IgD-negative memory B cell (primary cell): ENCODE results near the gene CEP43. TPM values are rescaled to one million over a fixed set of nuclear protein-coding genes. Genes with fewer than 3 reads are reported as not detected.

Experiments
- H3K27ac Mint-ChIP-seq, 3 donors: one replicate each; pipeline ENCODE4 v1.8.0; 2020 to 2022; ENCODE audit warnings: mild to moderate bottlenecking in 3 of 3, mixed read lengths in 3 of 3, moderate library complexity in 1 of 3
- H3K27me3 Mint-ChIP-seq: one replicate; pipeline ENCODE4 v1.8.0; 2021; ENCODE audit warnings: mixed read lengths
- H3K36me3 Mint-ChIP-seq: one replicate; pipeline ENCODE4 v1.8.0; 2020; ENCODE audit warnings: mild to moderate bottlenecking, mixed read lengths
- H3K4me1 Mint-ChIP-seq, 3 donors: one replicate each; pipeline ENCODE4 v1.8.0; 2020 to 2022; ENCODE audit warnings: mixed read lengths in 3 of 3, mild to moderate bottlenecking in 1 of 3
- H3K4me3 Mint-ChIP-seq, 4 donors: one replicate each; pipeline ENCODE4 v1.8.0; 2020 to 2022; ENCODE audit warnings: mild to moderate bottlenecking in 4 of 4, mixed read lengths in 4 of 4, moderate library complexity in 3 of 4
- H3K9me3 Mint-ChIP-seq, 3 donors: one replicate each; pipeline ENCODE4 v1.8.0; 2020 to 2021; ENCODE audit warnings: mixed read lengths in 3 of 3, mild to moderate bottlenecking in 1 of 3
- polyA plus RNA-seq: library from polyadenylated mRNA; unstranded; fragments of 300-500 nt; fragmentation: Illumina TruSeq; gene quantifications from one replicate; pipeline ENCODE4 v1.2.3, GENCODE V29; 2021

Gene CEP43
- polyA plus RNA-seq, 1 donor from 2014 or later, result 4.4 TPM

GRCh38 chr6:167013946-167014345 is 14.7 kb downstream of the CEP43 start:
- Mint-ChIP-seq H3K4me1 (peaks cover 2 to 9% (median 4%) of the 10 kb centered on the region in 3 donors), H3K36me3 (peaks cover 10% of the 10 kb centered on the region), H3K27ac (no peak overlapping the region), H3K9me3 (no peaks in the 10 kb centered on the region), H3K27me3 (no peaks in the 10 kb centered on the region), H3K4me3 (no peak overlapping the region)

GRCh38 chr6:167015302-167015701 is 16.1 kb downstream of the CEP43 start:
- Mint-ChIP-seq H3K27me3 (no peaks in the 10 kb centered on the region), H3K4me1 (peaks cover 8 to 10% (median 8%) of the 10 kb centered on the region in 3 donors), H3K27ac (peak overlapping the region in 1 of 3 donors; percentile 6), H3K9me3 (no peaks in the 10 kb centered on the region), H3K4me3 (no peak overlapping the region), H3K36me3 (peaks cover 7% of the 10 kb centered on the region)

GRCh38 chr6:167020206-167020605 is 21.0 kb downstream of the CEP43 start:
- H3K4me1 Mint-ChIP-seq, result peaks cover 7 to 12% (median 11%) of the 10 kb centered on the region in 3 donors
- H3K36me3 Mint-ChIP-seq, result no peaks in the 10 kb centered on the region
- H3K27me3 Mint-ChIP-seq, result no peaks in the 10 kb centered on the region
- H3K9me3 Mint-ChIP-seq, result no peaks in the 10 kb centered on the region
- peak overlapping the region; percentile 16 to 90 (median 82) for H3K4me3 Mint-ChIP-seq
- H3K27ac Mint-ChIP-seq, result peak overlapping the region in 1 of 3 donors; percentile 52

- H3K27ac Mint-ChIP-seq, result no peak overlapping the region
- H3K9me3 Mint-ChIP-seq, result no peaks in the 10 kb centered on the region
- peaks cover 21% of the 10 kb centered on the region for H3K36me3 Mint-ChIP-seq
- H3K4me1 Mint-ChIP-seq, result peaks cover 0 to 2% (median 0%) of the 10 kb centered on the region in 3 donors
- no peak overlapping the region for H3K4me3 Mint-ChIP-seq
- no peaks in the 10 kb centered on the region for H3K27me3 Mint-ChIP-seq
These were observed 28.1 kb downstream of the CEP43 start for GRCh38 chr6:167027308-167027707.

GRCh38 chr6:167027772-167028171 is 28.6 kb downstream of the CEP43 start:
- Mint-ChIP-seq H3K4me3 (no peak overlapping the region), H3K27ac (peak overlapping the region in 1 of 3 donors; percentile 0), H3K9me3 (no peaks in the 10 kb centered on the region), H3K27me3 (no peaks in the 10 kb centered on the region), H3K4me1 (peaks cover 0 to 2% (median 0%) of the 10 kb centered on the region in 3 donors), H3K36me3 (peaks cover 22% of the 10 kb centered on the region)

GRCh38 chr6:167030222-167031072 is 31.2 kb downstream of the CEP43 start:
- H3K36me3 Mint-ChIP-seq, result peaks cover 24% of the 10 kb centered on the region
- no peaks in the 10 kb centered on the region for H3K27me3 Mint-ChIP-seq
- no peaks in the 10 kb centered on the region for H3K9me3 Mint-ChIP-seq
- H3K4me1 Mint-ChIP-seq, result peaks cover 0 to 2% (median 0%) of the 10 kb centered on the region in 3 donors
- peak overlapping the region in 1 of 3 donors; percentile 68 for H3K27ac Mint-ChIP-seq
- H3K4me3 Mint-ChIP-seq, result no peak overlapping the region

- no peaks in the 10 kb centered on the region for H3K27me3 Mint-ChIP-seq
- peaks cover 0 to 2% (median 0%) of the 10 kb centered on the region in 3 donors for H3K4me1 Mint-ChIP-seq
- peaks cover 22% of the 10 kb centered on the region for H3K36me3 Mint-ChIP-seq
- H3K27ac Mint-ChIP-seq, result peak overlapping the region in 1 of 3 donors; percentile 40
- H3K4me3 Mint-ChIP-seq, result no peak overlapping the region
- no peaks in the 10 kb centered on the region for H3K9me3 Mint-ChIP-seq
These were observed 32.0 kb downstream of the CEP43 start for GRCh38 chr6:167031082-167031709.

GRCh38 chr6:167034056-167034455 is 34.9 kb downstream of the CEP43 start:
- Mint-ChIP-seq H3K27ac (no peak overlapping the region), H3K27me3 (no peaks in the 10 kb centered on the region), H3K36me3 (peaks cover 16% of the 10 kb centered on the region), H3K4me1 (peaks cover 0 to under 1% (median 0%) of the 10 kb centered on the region in 3 donors), H3K4me3 (no peak overlapping the region), H3K9me3 (no peaks in the 10 kb centered on the region)

- peaks cover 2% of the 10 kb centered on the region for H3K36me3 Mint-ChIP-seq
- peak overlapping the region in 1 of 3 donors; percentile 78 for H3K27ac Mint-ChIP-seq
- H3K9me3 Mint-ChIP-seq, result no peaks in the 10 kb centered on the region
- no peaks in the 10 kb centered on the region for H3K27me3 Mint-ChIP-seq
- H3K4me1 Mint-ChIP-seq, result peaks cover 9 to 14% (median 14%) of the 10 kb centered on the region in 3 donors
- no peak overlapping the region for H3K4me3 Mint-ChIP-seq
These were observed 38.6 kb downstream of the CEP43 start for GRCh38 chr6:167037762-167038161.

- peak overlapping the region in 2 of 3 donors; percentile 52 to 80 for H3K27ac Mint-ChIP-seq
- peaks cover 33 to 50% (median 43%) of the 10 kb centered on the region in 3 donors for H3K4me1 Mint-ChIP-seq
- no peak overlapping the region for H3K4me3 Mint-ChIP-seq
These were observed 45.5 kb downstream of the CEP43 start for GRCh38 chr6:167044696-167045095.

GRCh38 chr6:167045828-167046580 is 46.8 kb downstream of the CEP43 start:
- Mint-ChIP-seq H3K9me3 (no peaks in the 10 kb centered on the region), H3K4me1 (peaks cover 36 to 58% (median 51%) of the 10 kb centered on the region in 3 donors), H3K36me3 (no peaks in the 10 kb centered on the region), H3K4me3 (peak overlapping the region in 1 of 4 donors; percentile 93), H3K27ac (peak overlapping the region in 1 of 3 donors; percentile 39), H3K27me3 (no peaks in the 10 kb centered on the region)

More at GRCh38 chr6:167044696-167045095, 45.5 kb downstream of the CEP43 start:
- Mint-ChIP-seq H3K9me3 (no peaks in the 10 kb centered on the region), H3K36me3 (no peaks in the 10 kb centered on the region), H3K27me3 (no peaks in the 10 kb centered on the region)

GRCh38 chr6:167046861-167047495 is 47.8 kb downstream of the CEP43 start:
- no peaks in the 10 kb centered on the region for H3K27me3 Mint-ChIP-seq
- H3K9me3 Mint-ChIP-seq, result no peaks in the 10 kb centered on the region

GRCh38 chr6:167047554-167047953 is 48.4 kb downstream of the CEP43 start:
- Mint-ChIP-seq H3K9me3 (no peaks in the 10 kb centered on the region), H3K27me3 (no peaks in the 10 kb centered on the region), H3K4me3 (peak overlapping the region; percentile 14 to 93 (median 75)), H3K27ac (peak overlapping the region; percentile 39 to 91 (median 89)), H3K36me3 (no peaks in the 10 kb centered on the region), H3K4me1 (peaks cover 29 to 46% (median 40%) of the 10 kb centered on the region in 3 donors)

More at GRCh38 chr6:167046861-167047495, 47.8 kb downstream of the CEP43 start:
- H3K4me3 Mint-ChIP-seq, result peak overlapping the region in 3 of 4 donors; percentile 14 to 93 (median 75)
- peak overlapping the region; percentile 39 to 91 (median 89) for H3K27ac Mint-ChIP-seq
- H3K36me3 Mint-ChIP-seq, result no peaks in the 10 kb centered on the region
- H3K4me1 Mint-ChIP-seq, result peaks cover 29 to 51% (median 43%) of the 10 kb centered on the region in 3 donors
